Measurements from ENCODE around the gene KSR2.
"Not testable (repeated sequence)": the region's sequence is repeated elsewhere in the genome, so short reads cannot be mapped to it uniquely, and the experiment has no call there.

KSR2 gene

GRCh38 chr12:117819160-117819559 is 149.6 kb downstream of the KSR2 start:
- H3K36me3 Mint-ChIP-seq (ENCODE audit: low read depth), result no peaks in the 10 kb centered on the region
- H3K4me1 Mint-ChIP-seq (ENCODE audit: low read depth), result no peaks in the 10 kb centered on the region
- peaks cover 7% of the 10 kb centered on the region for H3K9me3 Mint-ChIP-seq
- no peak overlapping the region for H3K4me3 Mint-ChIP-seq
- no peaks in the 10 kb centered on the region for H3K27me3 Mint-ChIP-seq (ENCODE audit: low read depth)
- H3K27ac Mint-ChIP-seq, result no peak overlapping the region

- H3K4me3 Mint-ChIP-seq, result no peak overlapping the region
- no peaks in the 10 kb centered on the region for H3K27me3 Mint-ChIP-seq (ENCODE audit: low read depth)
- peaks cover 7% of the 10 kb centered on the region for H3K9me3 Mint-ChIP-seq
- no peak overlapping the region for H3K27ac Mint-ChIP-seq
- no peaks in the 10 kb centered on the region for H3K4me1 Mint-ChIP-seq (ENCODE audit: low read depth)
- H3K36me3 Mint-ChIP-seq (ENCODE audit: low read depth), result no peaks in the 10 kb centered on the region
Observed at GRCh38 chr12:117818400-117818799, 150.4 kb downstream of the KSR2 start.

- no peak overlapping the region for H3K27ac Mint-ChIP-seq
- H3K4me3 Mint-ChIP-seq, result no peak overlapping the region
- H3K4me1 Mint-ChIP-seq (ENCODE audit: low read depth), result no peaks in the 10 kb centered on the region
- no peaks in the 10 kb centered on the region for H3K27me3 Mint-ChIP-seq (ENCODE audit: low read depth)
- H3K36me3 Mint-ChIP-seq (ENCODE audit: low read depth), result no peaks in the 10 kb centered on the region
- no peaks in the 10 kb centered on the region for H3K9me3 Mint-ChIP-seq
Observed at GRCh38 chr12:117809509-117809908, 159.3 kb downstream of the KSR2 start.

- H3K27me3 Mint-ChIP-seq (ENCODE audit: low read depth), result no peaks in the 10 kb centered on the region
- H3K27ac Mint-ChIP-seq, result no peak overlapping the region
- no peaks in the 10 kb centered on the region for H3K9me3 Mint-ChIP-seq
- no peaks in the 10 kb centered on the region for H3K36me3 Mint-ChIP-seq (ENCODE audit: low read depth)
- no peaks in the 10 kb centered on the region for H3K4me1 Mint-ChIP-seq (ENCODE audit: low read depth)
- no peak overlapping the region for H3K4me3 Mint-ChIP-seq
Observed at GRCh38 chr12:117807946-117808345, 160.8 kb downstream of the KSR2 start.

GRCh38 chr12:117807355-117807754 is 161.4 kb downstream of the KSR2 start:
- Mint-ChIP-seq H3K4me3 (no peak overlapping the region), H3K4me1 (ENCODE audit: low read depth) (no peaks in the 10 kb centered on the region), H3K27ac (no peak overlapping the region), H3K9me3 (no peaks in the 10 kb centered on the region), H3K27me3 (ENCODE audit: low read depth) (no peaks in the 10 kb centered on the region), H3K36me3 (ENCODE audit: low read depth) (no peaks in the 10 kb centered on the region)

GRCh38 chr12:117805865-117806264 is 162.9 kb downstream of the KSR2 start:
- H3K27me3 Mint-ChIP-seq (ENCODE audit: low read depth), result no peaks in the 10 kb centered on the region
- H3K27ac Mint-ChIP-seq, result no peak overlapping the region
- no peaks in the 10 kb centered on the region for H3K4me1 Mint-ChIP-seq (ENCODE audit: low read depth)
- no peak overlapping the region for H3K4me3 Mint-ChIP-seq
- no peaks in the 10 kb centered on the region for H3K36me3 Mint-ChIP-seq (ENCODE audit: low read depth)
- H3K9me3 Mint-ChIP-seq, result no peaks in the 10 kb centered on the region

- no peaks in the 10 kb centered on the region for H3K36me3 Mint-ChIP-seq (ENCODE audit: low read depth)
- no peak overlapping the region for H3K4me3 Mint-ChIP-seq
- no peaks in the 10 kb centered on the region for H3K27me3 Mint-ChIP-seq (ENCODE audit: low read depth)
- no peaks in the 10 kb centered on the region for H3K9me3 Mint-ChIP-seq
- no peak overlapping the region for H3K27ac Mint-ChIP-seq
- H3K4me1 Mint-ChIP-seq (ENCODE audit: low read depth), result no peaks in the 10 kb centered on the region
Observed at GRCh38 chr12:117803001-117803400, 165.8 kb downstream of the KSR2 start.

GRCh38 chr12:117800711-117801110 is 168.1 kb downstream of the KSR2 start:
- H3K4me1 Mint-ChIP-seq (ENCODE audit: low read depth); H3K9me3 Mint-ChIP-seq; H3K27ac Mint-ChIP-seq; H3K27me3 Mint-ChIP-seq (ENCODE audit: low read depth); H3K36me3 Mint-ChIP-seq (ENCODE audit: low read depth); H3K4me3 Mint-ChIP-seq: not testable (repeated sequence)

GRCh38 chr12:117797202-117797601 is 171.6 kb downstream of the KSR2 start:
- Mint-ChIP-seq H3K9me3 (peaks cover 5% of the 10 kb centered on the region), H3K4me3 (no peak overlapping the region), H3K36me3 (ENCODE audit: low read depth) (no peaks in the 10 kb centered on the region), H3K27ac (no peak overlapping the region), H3K4me1 (ENCODE audit: low read depth) (no peaks in the 10 kb centered on the region), H3K27me3 (ENCODE audit: low read depth) (no peaks in the 10 kb centered on the region)

- no peaks in the 10 kb centered on the region for H3K27me3 Mint-ChIP-seq (ENCODE audit: low read depth)
- no peak overlapping the region for H3K4me3 Mint-ChIP-seq
- no peak overlapping the region for H3K27ac Mint-ChIP-seq
- no peaks in the 10 kb centered on the region for H3K4me1 Mint-ChIP-seq (ENCODE audit: low read depth)
- H3K36me3 Mint-ChIP-seq (ENCODE audit: low read depth), result no peaks in the 10 kb centered on the region
- H3K9me3 Mint-ChIP-seq, result peaks cover 5% of the 10 kb centered on the region
Observed at GRCh38 chr12:117792877-117793424, 175.8 kb downstream of the KSR2 start.

GRCh38 chr12:117792471-117792870 is 176.3 kb downstream of the KSR2 start:
- H3K27me3 Mint-ChIP-seq (ENCODE audit: low read depth), result no peaks in the 10 kb centered on the region

GRCh38 chr12:117790948-117791347 is 177.8 kb downstream of the KSR2 start:
- Mint-ChIP-seq H3K4me1 (ENCODE audit: low read depth) (no peaks in the 10 kb centered on the region), H3K27me3 (ENCODE audit: low read depth) (no peaks in the 10 kb centered on the region), H3K9me3 (peaks cover 3% of the 10 kb centered on the region), H3K27ac (no peak overlapping the region), H3K4me3 (no peak overlapping the region), H3K36me3 (ENCODE audit: low read depth) (no peaks in the 10 kb centered on the region)

More at GRCh38 chr12:117792471-117792870, 176.3 kb downstream of the KSR2 start:
- no peaks in the 10 kb centered on the region for H3K4me1 Mint-ChIP-seq (ENCODE audit: low read depth)
- no peak overlapping the region for H3K27ac Mint-ChIP-seq
- H3K4me3 Mint-ChIP-seq, result no peak overlapping the region
- peaks cover 5% of the 10 kb centered on the region for H3K9me3 Mint-ChIP-seq
- no peaks in the 10 kb centered on the region for H3K36me3 Mint-ChIP-seq (ENCODE audit: low read depth)

GRCh38 chr12:117790198-117790597 is 178.6 kb downstream of the KSR2 start:
- no peak overlapping the region for H3K27ac Mint-ChIP-seq
- no peaks in the 10 kb centered on the region for H3K36me3 Mint-ChIP-seq (ENCODE audit: low read depth)
- H3K27me3 Mint-ChIP-seq (ENCODE audit: low read depth), result no peaks in the 10 kb centered on the region
- H3K4me3 Mint-ChIP-seq, result no peak overlapping the region
- H3K4me1 Mint-ChIP-seq (ENCODE audit: low read depth), result no peaks in the 10 kb centered on the region
- peaks cover 3% of the 10 kb centered on the region for H3K9me3 Mint-ChIP-seq

- no peaks in the 10 kb centered on the region for H3K4me1 Mint-ChIP-seq (ENCODE audit: low read depth)
- no peaks in the 10 kb centered on the region for H3K36me3 Mint-ChIP-seq (ENCODE audit: low read depth)
- H3K9me3 Mint-ChIP-seq, result peaks cover 3% of the 10 kb centered on the region
- H3K27me3 Mint-ChIP-seq (ENCODE audit: low read depth), result no peaks in the 10 kb centered on the region
- H3K27ac Mint-ChIP-seq, result no peak overlapping the region
- H3K4me3 Mint-ChIP-seq, result no peak overlapping the region
Observed at GRCh38 chr12:117789195-117789912, 179.4 kb downstream of the KSR2 start.

GRCh38 chr12:117778656-117779055 is 190.1 kb downstream of the KSR2 start:
- Mint-ChIP-seq H3K4me3 (no peak overlapping the region), H3K4me1 (ENCODE audit: low read depth) (no peaks in the 10 kb centered on the region), H3K36me3 (ENCODE audit: low read depth) (no peaks in the 10 kb centered on the region), H3K27me3 (ENCODE audit: low read depth) (no peaks in the 10 kb centered on the region), H3K9me3 (no peaks in the 10 kb centered on the region), H3K27ac (no peak overlapping the region)
